ENCODE measurements around the gene SCN1A. TPM values are rescaled to one million over a fixed set of nuclear protein-coding genes. Genes with fewer than 3 reads are reported as not detected.
A peak's percentile ranks its signal among the peaks of the same experiment; 100 is the strongest.

Gene SCN1A
- total and polyA plus RNA-seq, 2 of the 8 experiments (the other 6 are each of a cell fraction or from before 2014, with no cell fraction given): 0.18 to 1.9 TPM

GRCh38 chr2:166044853-166045483, 82.9 kb downstream of the SCN1A start:
- no peak overlapping the region for H3K4me3 ChIP-seq (ENCODE audit: extremely low read depth in 1 of 4, insufficient read depth in 2 of 4, low read depth in 3 of 4, low read length in 4 of 4)
- H3K9me3 ChIP-seq (ENCODE audit: insufficient read depth in 2 of 2, low read depth in 1 of 2, low read length in 1 of 2): no peaks in the 10 kb centered on the region
- H2BK120ac ChIP-seq (replicated peaks; ENCODE audit: low read depth, low read length): no peak overlapping the region
- H3K4me1 ChIP-seq (replicated peaks in 1 of 4; ENCODE audit: control insufficient read depth in 3 of 4, insufficient read depth in 4 of 4, low read length in 3 of 4): no peaks in the 10 kb centered on the region; a peak in 2 of 7 replicates
- no peak overlapping the region; a peak in 1 of 4 replicates for H3K4me2 ChIP-seq (ENCODE audit: insufficient read depth in 1 of 2, low read depth in 2 of 2, low read length in 2 of 2)
- no peak overlapping the region for H4K91ac ChIP-seq (replicated peaks; ENCODE audit: insufficient read length, low read length)
- H4K8ac ChIP-seq (ENCODE audit: extremely low read depth, insufficient read depth, low read length): no peak overlapping the region
- no peaks in the 10 kb centered on the region; the same call in 1 of the 2 replicates for H3K23me2 ChIP-seq (ENCODE audit: low read depth, low read length)
- H3K36me3 ChIP-seq (ENCODE audit: control insufficient read depth in 2 of 4, insufficient read depth in 4 of 4, low read length in 3 of 4): no peaks in the 10 kb centered on the region
- H2AFZ ChIP-seq (ENCODE audit: low read length): peak overlapping the region; percentile 83; the same call in 1 of the 2 replicates
- no peaks in the 10 kb centered on the region for H3K79me1 ChIP-seq (ENCODE audit: low read depth, low read length)
- H3K18ac ChIP-seq (ENCODE audit: extremely low read depth, low read length): no peak overlapping the region
- H2BK20ac ChIP-seq (ENCODE audit: low read length): no peak overlapping the region
- no peak overlapping the region for H3K9ac ChIP-seq (replicated peaks in 1 of 4; ENCODE audit: extremely low read depth in 1 of 4, low read depth in 3 of 4, low read length in 3 of 4)
- CTCF ChIA-PET (ENCODE audit: partially characterized antibody): interaction anchor here (1.3 kb wide), 1 partner anchor 13 kb away, joined by 5 read pairs; no protein-coding TSS in a partner anchor
- FAIRE-seq (no peak), DNase-seq (ENCODE audit: low read depth in 1 of 2, low spot score in 2 of 2) (no peak)
- no peak overlapping the region for H2BK5ac ChIP-seq (ENCODE audit: low read depth, low read length)
- H3K56ac ChIP-seq (replicated peaks; ENCODE audit: insufficient read length, low read depth, low read length): no peak overlapping the region
- H2AK5ac ChIP-seq (ENCODE audit: low read depth, low read length): no peak overlapping the region
- POLR2A ChIA-PET (ENCODE audit: partially characterized antibody): no interaction called here
- no peak overlapping the region for H2BK15ac ChIP-seq (ENCODE audit: low read length)
- no peak for TF ChIP-seq ASH2L (IDR thresholded peaks at IDR 0.05; ENCODE audit: low read length)
- no peak for TF ChIP-seq RAD21 (IDR thresholded peaks at IDR 0.05 in 1 of 2, conservative IDR thresholded peaks at IDR 0.05 in 1 of 2; ENCODE audit: low read depth in 2 of 2, low read length in 2 of 2)
- TF ChIP-seq POLR2AphosphoS5 (IDR thresholded peaks at IDR 0.05; ENCODE audit: low read depth, low read length): no peak
- TF ChIP-seq ATF3 (IDR thresholded peaks at IDR 0.05; ENCODE audit: insufficient read depth, low read depth, low read length): no peak
- TF ChIP-seq SIX5 (IDR thresholded peaks at IDR 0.05; ENCODE audit: low read depth, low read length): no peak
- TF ChIP-seq KDM1A (IDR thresholded peaks at IDR 0.05; ENCODE audit: borderline replicate concordance, low read length): no peak
- no peak for TF ChIP-seq KDM5A (IDR thresholded peaks at IDR 0.05; ENCODE audit: low read length)
- TF ChIP-seq TEAD4 (IDR thresholded peaks at IDR 0.05; ENCODE audit: low read depth, low read length): no peak
- TF ChIP-seq CBX5 (IDR thresholded peaks at IDR 0.05; ENCODE audit: low read depth, low read length): no peak
- no peak for TF ChIP-seq HDAC6 (IDR thresholded peaks at IDR 0.05; ENCODE audit: low read depth, low read length)
- no peak for TF ChIP-seq POLR2A (IDR thresholded peaks at IDR 0.05; ENCODE audit: control extremely low read depth in 1 of 2, low read depth in 2 of 2, low read length in 2 of 2)
- H2BK12ac ChIP-seq (ENCODE audit: low read depth, low read length): no peak overlapping the region
- no peak overlapping the region for H4K5ac ChIP-seq (ENCODE audit: insufficient read length, low read depth, low read length)
- H3K27ac ChIP-seq (ENCODE audit: low read depth, low read length): no peak overlapping the region
- WGBS, 2 experiments (ENCODE audit: extremely low coverage in 1 of 2, insufficient coverage in 1 of 2, insufficient read length in 1 of 2, insufficient replicate concordance in 2 of 2, low coverage in 1 of 2, low lambda C conversion rate in 2 of 2, missing lambda C conversion rate in 1 of 2): 84% methylated on average over 5 of the region's 5 CpGs; no CpG with 5 or more reads in 1 of the 2 experiments
- no peak overlapping the region for H3K14ac ChIP-seq (ENCODE audit: insufficient read length)
- no peaks in the 10 kb centered on the region for H3K79me2 ChIP-seq (ENCODE audit: control insufficient read depth in 1 of 2, insufficient read depth in 2 of 2, low read length in 2 of 2)
- H3K4ac ChIP-seq (replicated peaks; ENCODE audit: insufficient read length, low read depth, low read length): no peak overlapping the region
- no peaks in the 10 kb centered on the region for H4K20me1 ChIP-seq (replicated peaks in 1 of 2; ENCODE audit: control insufficient read depth in 1 of 2, insufficient read depth in 2 of 2, low read length in 2 of 2)
- no peaks in the 10 kb centered on the region for H3K27me3 ChIP-seq (replicated peaks in 1 of 4; ENCODE audit: control insufficient read depth in 3 of 4, extremely low read depth in 1 of 4, insufficient read depth in 3 of 4, low read length in 3 of 4)
- H3K23ac ChIP-seq (ENCODE audit: insufficient read length): no peak overlapping the region
